Astrocyte of the spinal cord (primary cell): Measurements from ENCODE around the gene ARHGEF16.

ENCODE experiments used
- DNase-seq: peaks from one replicate; pipeline ENCODE4 v3.0.0; 2011; ENCODE audit warnings: low read depth, low spot score
- H3K4me3 ChIP-seq: 2 replicates; pipeline ENCODE4 v1.5.1; 2011; ENCODE audit warnings: low read depth, mild to moderate bottlenecking, low read length, moderate library complexity
- in situ Hi-C: cut with HindIII; loops from 2 replicates; pipeline ENCODE4 v1.10.0; 2017; ENCODE audit warnings: low sequenced_read_pairs
- TF ChIP-seq, protein P1 (sequence below): IDR thresholded peaks from 2 replicates; pipeline ENCODE4 v1.5.1; 2012; ENCODE audit warnings: low read depth, mild to moderate bottlenecking, low read length, inconsistent platforms

The ARHGEF16 gene

DNA sequence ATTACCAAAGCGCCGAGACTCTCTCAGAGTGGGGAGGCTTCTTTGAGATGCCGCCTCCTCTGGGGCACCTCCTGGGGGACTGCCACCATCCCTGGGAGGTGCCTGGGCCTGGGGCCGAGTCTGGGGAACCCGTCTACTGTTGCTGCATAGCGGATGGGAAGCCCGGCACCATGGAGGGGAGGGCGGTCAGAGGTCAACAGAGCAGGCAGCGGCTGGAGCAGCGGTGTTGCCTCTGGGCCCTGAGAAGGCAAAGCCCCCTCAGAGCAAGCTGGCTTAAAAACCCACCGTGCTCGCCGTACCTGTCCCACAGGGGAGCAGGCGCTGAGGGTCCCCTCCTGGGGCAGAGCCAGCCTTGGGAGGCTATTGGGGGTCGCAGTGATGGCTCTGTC lies 62.0 kb downstream of the ARHGEF16 start:
- DNase-seq: no peak
- in situ Hi-C loops: no loop called here
- TF ChIP-seq, protein P1, sequence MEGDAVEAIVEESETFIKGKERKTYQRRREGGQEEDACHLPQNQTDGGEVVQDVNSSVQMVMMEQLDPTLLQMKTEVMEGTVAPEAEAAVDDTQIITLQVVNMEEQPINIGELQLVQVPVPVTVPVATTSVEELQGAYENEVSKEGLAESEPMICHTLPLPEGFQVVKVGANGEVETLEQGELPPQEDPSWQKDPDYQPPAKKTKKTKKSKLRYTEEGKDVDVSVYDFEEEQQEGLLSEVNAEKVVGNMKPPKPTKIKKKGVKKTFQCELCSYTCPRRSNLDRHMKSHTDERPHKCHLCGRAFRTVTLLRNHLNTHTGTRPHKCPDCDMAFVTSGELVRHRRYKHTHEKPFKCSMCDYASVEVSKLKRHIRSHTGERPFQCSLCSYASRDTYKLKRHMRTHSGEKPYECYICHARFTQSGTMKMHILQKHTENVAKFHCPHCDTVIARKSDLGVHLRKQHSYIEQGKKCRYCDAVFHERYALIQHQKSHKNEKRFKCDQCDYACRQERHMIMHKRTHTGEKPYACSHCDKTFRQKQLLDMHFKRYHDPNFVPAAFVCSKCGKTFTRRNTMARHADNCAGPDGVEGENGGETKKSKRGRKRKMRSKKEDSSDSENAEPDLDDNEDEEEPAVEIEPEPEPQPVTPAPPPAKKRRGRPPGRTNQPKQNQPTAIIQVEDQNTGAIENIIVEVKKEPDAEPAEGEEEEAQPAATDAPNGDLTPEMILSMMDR: no peak
- no peak overlapping the region for H3K4me3 ChIP-seq

DNA sequence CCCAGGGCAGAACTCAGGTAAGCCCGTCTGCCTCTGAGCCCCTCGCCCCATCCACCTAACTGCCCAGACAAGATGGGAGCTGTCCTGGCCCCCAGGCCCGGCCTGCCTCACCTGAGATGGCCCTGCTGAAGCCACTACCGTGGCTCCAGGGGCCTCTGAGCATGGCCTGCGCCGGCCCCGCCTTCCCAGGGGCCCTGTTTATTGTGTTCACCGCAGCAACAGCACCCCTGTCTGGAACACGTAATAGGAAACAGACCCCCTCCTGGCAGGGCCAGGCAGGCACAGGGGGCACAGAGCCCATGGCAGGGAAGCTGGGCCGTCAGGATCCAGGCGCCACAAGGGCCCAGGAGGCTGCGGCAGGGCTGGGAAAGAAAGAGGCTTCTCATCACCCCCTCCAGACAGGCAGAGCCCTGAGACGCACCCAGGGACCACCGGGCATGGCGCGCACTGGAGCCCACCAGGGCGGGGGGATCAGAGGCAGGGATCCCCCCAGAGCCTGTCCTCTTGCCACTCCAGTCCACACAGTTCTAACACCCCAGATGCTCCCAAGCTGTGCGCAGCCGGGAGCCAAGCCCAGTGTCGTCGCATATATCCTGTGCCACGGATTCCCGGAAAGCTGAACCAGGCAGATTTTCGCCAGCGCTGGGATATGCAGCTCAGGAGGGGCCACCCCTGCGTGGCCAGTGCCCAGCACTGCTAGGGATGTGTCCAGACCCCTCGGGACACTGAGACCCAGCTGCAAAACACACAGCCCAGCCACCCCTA lies 62.6 kb downstream of the ARHGEF16 start:
- DNase-seq: no peak
- TF ChIP-seq, protein P1: no peak
- in situ Hi-C loops: no loop called here
- no peak overlapping the region for H3K4me3 ChIP-seq

DNA sequence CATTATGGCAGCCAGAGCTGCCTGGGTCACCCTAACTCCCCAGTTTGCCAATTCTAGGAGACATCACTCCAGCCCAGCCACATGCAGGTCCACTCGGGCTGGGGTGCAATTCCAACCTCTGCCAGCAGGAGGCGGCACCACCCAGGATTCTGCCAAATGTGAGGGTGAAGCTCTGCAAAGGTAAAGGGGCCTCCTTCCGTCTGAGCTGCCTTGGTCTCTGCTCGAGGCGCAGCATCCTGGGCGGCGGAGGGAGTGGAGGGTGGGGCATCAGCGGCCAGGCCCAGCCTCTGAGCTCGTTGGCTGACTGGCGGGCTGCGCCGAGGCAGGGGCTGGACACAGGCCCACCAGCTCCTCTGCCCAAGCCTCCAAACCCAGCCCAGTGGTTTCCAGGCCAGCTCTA lies 63.8 kb downstream of the ARHGEF16 start:
- TF ChIP-seq, protein P1: peak; percentile 81
- no peak for DNase-seq
- H3K4me3 ChIP-seq: no peak overlapping the region
- in situ Hi-C loops: no loop called here

DNA sequence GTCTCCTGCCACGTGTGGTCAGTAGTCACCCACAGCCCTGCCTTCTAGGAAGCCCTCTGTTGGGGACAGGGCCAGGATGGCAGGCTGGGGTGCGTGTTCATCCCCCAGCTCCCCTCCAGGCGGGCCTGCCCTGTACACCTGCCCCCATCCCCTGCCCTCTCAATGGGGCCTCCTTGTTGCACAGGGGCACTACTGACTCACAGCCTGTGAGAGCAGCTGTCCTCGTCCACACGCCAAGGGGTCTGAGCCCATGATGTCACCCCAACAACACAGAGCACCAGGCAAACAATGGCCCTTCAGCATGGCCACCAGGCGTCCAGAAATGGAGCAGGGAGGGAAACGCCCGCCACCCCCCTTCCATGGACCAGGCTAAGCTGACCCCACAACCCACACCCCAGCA lies 64.3 kb downstream of the ARHGEF16 start:
- H3K4me3 ChIP-seq: no peak overlapping the region
- DNase-seq: no peak
- in situ Hi-C loops: no loop called here
- TF ChIP-seq, protein P1: no peak

DNA sequence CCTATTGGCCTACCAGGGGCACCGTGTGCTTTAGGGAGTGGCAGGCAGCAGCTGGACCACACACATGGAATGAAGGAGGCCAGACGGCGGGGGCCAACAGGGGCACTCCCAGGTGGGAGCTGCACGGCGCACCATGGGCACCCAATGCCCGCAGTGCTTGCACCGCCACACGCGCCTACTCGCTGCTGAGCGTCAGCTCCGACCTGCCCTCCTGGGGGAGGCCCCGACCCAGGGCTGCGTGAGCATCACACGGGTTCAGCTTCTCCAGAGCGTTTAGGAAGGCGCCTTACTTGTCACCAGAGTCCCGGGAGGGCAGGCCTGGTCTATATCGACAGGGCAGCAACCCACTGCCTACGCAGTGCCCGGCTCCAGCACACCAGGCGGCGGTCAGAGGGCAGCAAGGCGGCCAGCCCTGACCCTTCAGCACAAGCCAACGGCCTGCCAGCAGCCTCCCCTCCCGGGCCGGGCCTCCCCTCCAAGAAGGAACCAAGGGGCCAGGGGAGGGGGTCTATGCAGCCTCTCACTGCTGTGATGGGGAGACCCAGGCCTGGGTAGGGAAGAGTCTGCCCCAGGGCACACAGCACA lies 64.9 kb downstream of the ARHGEF16 start:
- no peak for DNase-seq
- TF ChIP-seq, protein P1: no peak
- H3K4me3 ChIP-seq: no peak overlapping the region
- in situ Hi-C loops: no loop called here

DNA sequence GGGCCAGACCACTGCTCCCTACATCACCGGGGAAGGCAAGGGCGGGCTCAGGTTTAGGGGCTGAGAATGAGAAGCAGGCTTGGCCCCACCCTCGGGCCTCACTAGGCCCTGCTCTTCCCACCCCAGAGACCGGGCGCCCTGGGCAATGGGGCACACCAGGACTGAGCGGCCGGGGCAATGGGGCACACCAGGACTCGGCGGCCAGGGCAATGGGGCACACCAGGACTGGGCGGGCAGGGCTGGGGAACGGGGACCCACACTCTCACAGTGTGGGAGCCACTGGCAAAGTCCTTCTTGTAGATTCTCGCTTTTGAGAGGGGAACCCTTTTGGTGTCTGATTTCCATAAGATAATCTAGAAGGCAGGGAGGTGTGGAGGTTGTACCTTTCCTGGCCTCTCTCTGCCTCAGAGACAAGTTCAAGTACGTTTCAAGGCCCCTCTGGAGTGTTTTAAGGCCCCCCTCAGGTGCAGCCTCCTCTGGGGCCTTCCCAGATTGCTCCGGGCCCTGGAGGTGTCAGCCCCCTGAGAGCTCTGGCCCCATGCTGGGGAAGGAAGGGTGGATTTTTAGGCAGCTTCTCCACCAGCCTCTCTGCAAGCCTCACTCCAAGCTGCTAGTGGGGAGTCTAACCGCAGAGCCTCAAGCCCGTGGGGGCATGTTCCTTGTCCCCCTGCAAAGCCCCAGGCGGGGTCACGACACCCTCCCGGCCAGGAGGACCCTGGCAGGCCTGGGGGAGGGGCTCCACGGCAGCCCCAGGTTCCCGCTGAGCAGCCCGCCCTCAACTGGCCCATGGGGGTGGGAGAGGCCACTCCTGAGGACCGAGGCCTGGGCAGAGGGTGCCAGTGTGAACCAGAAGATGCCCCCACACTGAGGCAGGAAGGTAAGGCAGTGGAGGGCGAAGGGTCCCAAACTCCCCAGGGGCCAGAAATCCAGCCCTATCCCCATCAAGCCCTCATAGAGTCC lies 66.2 kb downstream of the ARHGEF16 start:
- H3K4me3 ChIP-seq: no peak overlapping the region
- DNase-seq: no peak
- in situ Hi-C loops: no loop called here
- TF ChIP-seq, protein P1: no peak
